NCI-H1105 treated with DMSO at 0.1 percent for 48 hours (cell line): ENCODE data around the gene SCARF1.

Source experiments
- DNase-seq: peaks from one replicate; lab custom pipeline; 2025; lab: John Stamatoyannopoulos, UW

Gene SCARF1

DNA sequence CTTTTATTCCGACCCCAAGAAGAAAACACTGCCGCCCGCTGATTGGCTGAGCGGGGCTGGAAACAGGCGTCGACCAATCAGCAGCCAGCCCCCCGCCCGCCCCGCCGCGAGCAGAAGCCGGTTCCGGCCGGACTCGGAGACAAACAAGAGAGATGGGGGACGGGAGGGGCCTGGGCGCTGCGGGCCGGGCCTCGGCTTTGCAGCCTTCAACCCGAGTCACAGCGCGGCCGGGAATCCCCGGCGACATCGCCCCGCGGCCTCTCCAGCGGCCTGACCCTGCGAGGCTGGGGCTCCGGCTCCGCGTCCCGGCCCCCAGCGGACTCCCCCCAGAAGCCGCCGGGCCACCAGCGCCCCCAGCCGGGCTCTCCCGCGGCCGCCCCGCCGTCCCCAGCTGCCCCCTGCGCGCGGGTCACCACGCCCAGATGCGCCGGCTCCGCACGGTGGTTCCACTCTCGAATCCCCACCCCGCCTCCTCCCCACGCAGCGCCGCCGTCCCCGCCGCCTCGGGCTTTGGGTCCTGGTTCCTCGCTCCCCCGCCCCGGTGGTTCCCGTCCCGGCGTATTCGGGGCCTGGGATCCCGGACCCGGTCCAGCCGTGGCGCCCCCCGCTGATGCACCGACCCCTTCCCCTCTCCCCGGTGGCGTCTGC is 16.6 kb downstream of the SCARF1 start:
- DNase-seq = peak; percentile 82

DNA sequence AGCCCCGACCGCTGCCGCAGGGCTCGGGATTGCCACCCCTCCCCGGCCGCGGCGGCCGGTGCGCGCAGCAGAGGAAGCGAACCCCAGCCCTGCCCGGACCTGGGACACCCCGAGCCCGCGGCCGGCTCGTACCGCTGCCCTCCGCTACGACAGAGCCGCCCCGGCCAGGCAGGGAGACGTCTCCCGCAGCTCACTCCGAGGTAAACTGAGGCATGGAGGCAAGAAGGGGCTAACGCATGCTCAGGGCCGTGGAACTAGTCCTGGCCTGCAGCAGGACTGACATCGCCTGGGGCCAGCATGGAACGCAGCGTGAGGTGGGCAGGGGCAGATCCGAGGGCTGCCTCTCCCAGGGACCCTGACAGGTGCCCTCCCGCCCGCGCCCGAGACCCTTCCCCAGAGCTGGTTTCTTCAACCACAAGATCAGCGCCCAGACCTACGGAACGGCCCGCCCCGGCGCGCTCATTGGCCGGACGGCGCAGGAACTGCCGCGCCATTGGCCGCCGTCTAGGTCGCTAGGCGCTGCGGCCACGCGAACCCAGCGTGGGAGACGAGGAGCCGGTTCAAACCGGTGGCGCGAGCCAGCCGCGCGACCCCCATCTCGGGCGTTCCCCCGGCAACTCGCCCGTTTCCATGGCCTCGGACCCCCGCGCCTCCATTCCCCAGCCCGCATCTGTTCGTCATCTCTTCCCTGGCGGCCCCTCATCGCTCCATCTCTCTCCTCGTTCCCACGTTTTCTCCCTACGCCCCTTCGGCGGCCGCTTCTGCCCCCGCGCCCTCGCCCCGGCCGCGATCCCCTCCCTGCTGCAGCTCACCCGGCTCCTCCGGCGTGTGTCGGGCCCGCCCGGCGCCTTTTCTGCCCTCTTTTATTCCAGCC is 17.3 kb downstream of the SCARF1 start, which contains the start of gene SLC43A2:
Gene SLC43A2 (minus strand): TSS at position 853 of the 874 bp plus-strand sequence. CDS start 960 bp downstream, outside the sequence.
- DNase-seq = peak; percentile 62

DNA sequence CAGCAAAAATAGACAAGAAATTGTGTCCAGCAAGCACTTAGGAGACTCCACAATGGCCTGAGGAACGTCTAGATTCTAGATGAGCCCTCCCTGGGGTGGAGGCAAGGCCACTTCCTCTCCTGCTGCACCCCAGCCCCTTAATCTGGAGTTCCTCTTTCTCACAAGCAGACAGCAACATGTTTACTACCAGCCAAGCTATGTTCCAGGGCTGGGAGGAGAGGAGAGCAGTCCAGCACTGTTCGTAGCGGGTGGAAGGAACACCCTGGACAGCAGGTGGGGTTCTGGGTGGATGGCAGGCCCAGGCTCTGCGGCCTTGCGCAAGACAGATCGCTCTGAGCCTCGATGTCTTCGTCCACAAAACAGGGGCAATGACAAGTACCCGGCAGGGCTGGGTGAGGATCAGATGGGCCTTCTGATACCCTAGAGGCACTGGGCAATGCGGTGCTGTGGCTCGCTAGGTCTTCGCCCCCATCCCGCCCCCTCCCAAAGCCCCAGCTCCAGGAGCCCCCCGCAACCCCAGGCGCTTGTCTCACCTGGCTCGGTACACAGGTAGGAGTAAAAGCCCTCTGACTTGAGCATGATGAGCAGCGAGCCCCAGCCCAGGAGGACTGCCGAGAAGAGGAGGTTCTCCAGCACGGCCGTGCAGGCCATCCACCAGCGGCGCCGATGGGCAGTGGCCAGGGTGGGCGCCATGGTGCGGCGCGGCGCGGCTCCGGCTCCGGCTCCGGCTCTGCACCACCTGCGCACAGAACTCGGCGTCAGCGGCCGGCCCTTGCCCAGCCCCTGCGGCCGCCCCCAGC is 18.1 kb downstream of the SCARF1 start:
- DNase-seq = no peak

DNA sequence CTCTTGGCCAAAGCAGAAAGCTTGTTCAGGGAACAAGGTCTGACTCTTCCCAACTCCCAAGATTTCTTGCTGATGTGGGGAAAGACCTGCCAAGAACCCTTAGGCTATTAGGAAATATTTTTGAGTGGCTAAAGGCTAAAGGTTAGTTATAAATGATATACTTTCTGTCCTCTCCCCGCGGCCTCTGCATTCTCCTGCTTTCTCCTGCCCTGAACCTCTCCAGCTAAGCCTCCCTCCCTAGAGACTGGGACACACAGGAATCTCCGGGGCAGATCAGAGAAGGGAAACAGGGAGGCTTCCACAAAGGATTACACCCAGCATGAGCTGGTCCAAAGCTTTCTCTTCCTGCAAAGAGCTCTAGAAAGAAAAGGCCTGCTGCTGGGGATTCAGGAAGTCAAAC is 19.2 kb downstream of the SCARF1 start:
- DNase-seq = no peak

DNA sequence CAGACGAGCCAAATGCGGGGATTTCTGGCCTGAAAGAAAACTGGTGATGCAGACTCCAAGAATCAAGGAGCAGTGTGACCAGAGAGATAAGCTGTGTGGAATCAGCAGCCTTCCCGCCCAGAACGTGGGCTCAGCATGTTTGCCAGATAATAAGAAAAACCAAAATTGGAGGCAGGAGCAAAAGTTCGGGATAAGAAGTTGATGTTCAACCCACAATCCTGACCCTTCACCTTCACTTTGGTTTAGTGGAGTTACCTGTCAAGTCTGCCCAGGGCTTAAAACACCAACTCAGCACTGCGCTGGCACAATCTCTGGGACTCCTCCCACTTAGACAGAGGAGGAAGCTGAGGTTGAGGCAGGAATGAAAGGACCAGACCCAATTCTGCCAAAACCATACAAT is 20.0 kb downstream of the SCARF1 start:
- DNase-seq = no peak

DNA sequence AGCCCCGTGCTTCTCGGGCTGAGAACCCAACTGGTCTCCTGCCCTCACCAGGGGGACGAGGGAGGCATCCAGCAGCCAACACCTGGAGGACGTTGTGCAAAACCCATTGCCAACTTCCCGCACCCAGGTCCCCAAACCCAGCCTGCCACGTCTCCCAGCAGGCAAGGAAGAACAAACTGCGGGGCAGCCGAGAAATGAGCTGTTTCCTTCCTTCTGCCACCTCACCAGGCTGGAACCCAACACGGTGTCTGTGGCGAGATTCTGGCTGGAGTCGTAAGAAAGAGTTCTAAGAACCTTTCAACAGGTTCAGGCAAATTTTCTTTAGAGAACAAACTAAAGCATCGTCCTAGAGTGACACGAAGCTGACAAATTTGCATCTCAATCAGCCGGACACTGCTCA is 20.5 kb downstream of the SCARF1 start:
- no peak for DNase-seq

DNA sequence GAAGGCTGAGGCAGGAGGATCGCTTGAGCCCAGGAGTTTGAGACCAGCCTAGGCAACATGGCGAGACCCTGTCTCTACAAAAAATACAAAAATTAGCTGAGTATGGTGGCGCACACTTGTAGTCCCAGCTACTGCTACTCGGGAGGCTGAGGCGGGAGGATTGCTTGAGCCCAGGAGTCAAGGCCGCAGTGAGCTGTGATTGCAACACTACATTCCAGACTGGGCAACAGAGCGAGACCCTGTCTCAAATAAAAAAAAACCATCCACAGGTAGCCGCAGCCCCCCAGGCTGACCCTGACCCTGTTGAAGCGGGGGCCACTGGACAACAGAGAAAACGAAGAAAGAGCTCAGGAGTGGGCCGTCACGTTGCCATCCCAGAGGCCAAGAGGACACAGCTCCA is 20.9 kb downstream of the SCARF1 start:
- no peak for DNase-seq

DNA sequence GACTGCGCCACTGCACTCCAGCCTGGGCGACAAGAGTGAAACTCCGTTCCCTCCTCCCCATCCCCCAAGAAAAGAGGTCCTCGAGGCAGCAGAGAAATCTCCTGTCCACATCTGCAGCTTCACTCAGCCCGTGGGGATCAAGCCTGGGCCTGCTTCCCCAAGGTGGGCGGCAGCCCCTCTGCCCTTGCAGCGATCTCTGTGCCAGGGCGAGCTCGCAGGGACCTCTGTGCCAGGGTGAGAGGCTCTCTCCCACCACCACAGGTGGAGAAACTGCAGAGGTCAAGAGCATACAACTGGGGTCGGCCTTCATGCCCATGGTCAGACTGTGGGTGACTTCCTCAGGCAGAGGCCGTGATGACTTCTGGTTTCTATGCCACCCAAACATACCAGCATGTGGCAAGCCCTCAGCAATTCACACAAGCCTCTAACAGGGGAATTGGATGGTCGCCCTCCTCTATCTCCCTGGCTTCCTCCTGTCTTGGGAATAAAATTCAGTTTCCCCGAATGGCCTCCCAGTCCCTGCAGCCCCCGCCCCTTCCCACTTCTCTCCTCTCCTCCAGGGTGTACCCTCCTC is 22.4 kb downstream of the SCARF1 start:
- DNase-seq = no peak

DNA sequence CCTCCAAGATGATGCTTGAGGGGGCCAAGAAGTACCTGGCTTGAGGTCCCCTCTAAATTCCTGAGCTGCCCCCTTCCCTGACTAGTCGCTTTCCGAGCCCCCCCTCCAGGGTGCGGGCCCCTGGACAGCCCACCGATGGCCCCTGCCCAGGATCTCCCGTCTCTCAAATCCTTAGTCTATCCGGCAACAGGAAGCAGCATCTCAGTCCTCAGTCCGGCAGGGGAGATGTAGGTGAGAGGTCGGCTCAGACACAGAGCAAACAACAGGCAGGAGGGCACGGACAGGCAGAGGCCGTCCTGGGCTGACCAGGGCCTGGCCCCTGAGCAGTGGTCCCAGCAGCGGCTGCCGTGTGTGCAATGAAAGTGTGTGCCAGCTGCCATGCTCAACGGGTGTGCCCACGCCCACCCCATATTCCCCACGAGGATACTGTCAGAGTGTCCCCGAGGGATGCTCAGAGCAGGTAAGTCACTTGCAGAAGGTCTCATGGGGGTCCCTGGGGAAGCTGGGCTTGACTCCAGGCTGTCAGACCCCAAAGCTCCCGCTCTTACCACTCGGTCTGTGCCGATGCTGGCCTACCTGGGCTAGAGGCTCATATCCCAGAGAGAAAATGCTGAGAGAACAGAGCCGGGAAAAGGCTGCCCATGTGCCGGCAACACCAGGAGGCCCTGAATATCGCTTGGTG is 24.1 kb downstream of the SCARF1 start:
- DNase-seq = no peak

DNA sequence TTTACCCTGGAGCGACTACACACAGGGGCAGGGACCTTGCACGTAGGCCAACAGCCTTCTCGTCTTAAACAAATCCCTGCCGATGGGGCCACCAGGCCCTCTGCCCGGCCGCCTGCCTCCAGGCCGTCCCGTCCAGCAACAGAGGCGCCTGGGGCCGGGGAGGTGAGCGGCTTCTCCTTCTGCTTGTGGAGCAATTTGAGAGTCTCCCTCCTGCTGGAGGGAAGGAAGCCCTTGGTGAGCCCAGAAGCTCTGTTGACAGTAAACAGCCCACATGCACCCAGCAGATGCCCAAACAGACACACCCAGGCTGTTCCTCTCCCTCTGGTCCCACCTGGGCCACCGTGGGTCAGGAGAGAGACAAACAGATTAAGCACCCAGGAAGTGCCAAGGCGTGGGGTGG is 25.0 kb downstream of the SCARF1 start:
- no peak for DNase-seq

DNA sequence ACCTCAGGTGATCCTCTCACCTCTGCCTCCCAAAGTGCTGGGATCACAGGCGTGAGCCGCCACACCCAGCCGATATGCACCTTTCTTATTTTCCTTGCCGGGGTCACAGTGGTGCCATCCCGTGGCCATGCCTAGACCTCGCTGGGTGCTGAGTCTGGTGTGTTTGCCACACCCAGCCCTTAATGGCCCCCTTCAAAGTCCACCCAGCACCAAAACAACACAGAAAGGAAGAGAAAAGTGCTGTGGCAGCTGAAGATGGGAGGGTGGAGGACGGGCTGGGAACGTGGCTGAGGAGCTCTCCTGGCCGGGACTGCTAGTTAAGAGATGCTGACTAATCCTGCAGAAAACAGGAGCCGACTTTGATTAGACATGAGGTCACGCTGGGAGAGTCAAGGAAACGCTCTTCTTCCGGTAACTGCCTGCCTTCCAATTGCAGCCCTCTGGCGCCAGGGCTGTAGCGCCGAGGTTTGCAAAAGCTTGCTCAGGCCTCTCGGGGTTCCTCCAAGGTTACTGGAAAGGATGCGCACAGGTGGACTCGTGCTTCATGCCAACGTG is 27.8 kb downstream of the SCARF1 start:
- DNase-seq = no peak

DNA sequence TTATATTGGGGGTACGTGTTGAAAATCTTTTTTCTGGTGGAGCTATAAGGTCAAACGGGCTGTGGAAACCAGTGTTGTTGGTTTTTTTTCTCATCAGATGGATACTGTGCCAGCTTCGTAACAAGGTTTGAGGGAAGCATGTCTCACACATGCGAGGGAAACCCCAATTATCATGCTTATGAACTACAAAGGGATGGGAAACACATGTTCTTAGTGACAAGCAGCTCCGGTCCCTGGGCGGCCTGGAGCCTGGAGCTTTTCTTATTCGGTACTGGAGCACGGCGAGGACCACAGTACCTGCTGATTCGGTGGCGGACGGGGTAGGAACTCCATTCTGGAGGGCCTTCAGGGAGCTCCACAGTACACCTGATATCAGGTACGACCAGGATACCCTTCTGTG is 29.4 kb downstream of the SCARF1 start:
- no peak for DNase-seq

DNA sequence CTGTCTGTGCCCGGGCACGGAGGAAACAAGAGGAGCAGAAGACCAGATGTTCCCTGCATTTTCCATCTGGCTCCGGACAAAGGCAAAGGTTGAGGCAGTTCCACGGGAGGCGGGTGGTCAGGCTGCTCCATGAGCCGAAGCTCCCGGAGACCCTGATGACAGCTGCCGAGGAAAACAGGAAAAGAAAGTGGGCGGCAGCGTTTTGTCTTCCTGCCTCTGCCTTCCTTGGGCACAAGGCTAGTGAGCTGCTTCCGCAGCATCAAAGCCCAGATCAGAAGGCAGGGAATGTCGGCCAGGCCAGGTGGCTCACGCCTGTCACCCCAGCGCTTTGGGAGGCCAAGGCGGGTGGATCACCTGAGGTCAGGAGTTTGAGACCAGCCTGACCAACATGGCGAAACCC is 33.1 kb downstream of the SCARF1 start:
- DNase-seq = no peak

DNA sequence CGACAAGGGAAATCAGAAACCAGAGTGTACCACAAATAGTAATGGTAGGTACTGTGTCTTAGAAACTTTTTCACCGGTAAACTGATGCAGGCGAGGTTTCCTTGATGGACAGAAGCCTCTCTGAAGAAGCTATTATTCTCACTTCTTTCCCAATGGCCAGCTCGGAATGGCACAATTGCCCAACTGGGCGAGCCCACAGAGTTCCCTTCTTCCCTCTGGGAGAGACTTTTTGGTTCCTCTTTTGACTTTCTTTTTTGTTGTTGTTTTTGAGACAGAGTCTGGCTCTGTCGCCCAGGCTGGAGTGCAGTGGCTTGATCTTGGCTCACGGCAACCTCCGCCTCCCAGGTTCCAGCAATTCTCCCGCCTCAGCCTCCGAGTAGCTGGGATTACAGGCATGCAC is 33.8 kb downstream of the SCARF1 start:
- no peak for DNase-seq

DNA sequence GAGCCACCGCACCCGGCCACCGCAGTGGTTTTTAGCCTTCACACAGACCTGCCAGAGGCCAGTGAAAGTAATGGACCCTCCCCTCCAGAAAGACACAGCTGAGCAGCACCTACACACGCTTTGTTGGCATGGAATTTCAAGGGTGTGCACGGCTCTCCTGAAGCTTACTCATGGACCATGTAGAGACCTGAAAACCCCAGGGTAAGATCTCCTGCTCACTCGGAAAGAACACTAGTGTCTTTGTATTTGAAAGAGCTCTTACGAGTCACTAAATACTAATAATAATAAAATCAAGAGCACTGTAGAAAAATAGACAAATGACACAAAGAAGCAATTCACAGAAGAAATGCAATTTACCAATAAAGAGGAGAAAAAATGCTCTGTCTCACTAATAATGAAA is 36.9 kb downstream of the SCARF1 start:
- DNase-seq = no peak

DNA sequence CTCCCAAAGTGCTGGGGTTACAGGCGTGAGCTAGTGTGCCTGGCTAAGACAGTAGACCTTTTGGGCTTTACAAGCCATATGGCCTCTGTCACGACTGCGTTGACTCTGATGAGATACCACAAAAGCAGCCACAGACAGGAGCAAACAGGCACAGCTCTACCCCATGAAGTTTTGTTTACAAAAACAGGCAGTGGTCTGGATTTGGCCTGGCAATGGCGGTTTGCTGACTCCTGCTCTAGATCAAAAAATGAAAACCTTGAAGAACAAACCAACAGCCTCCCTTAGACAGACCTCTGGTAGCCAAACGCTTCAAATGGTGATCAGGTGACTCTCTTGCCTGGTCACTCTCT is 37.6 kb downstream of the SCARF1 start:
- no peak for DNase-seq

DNA sequence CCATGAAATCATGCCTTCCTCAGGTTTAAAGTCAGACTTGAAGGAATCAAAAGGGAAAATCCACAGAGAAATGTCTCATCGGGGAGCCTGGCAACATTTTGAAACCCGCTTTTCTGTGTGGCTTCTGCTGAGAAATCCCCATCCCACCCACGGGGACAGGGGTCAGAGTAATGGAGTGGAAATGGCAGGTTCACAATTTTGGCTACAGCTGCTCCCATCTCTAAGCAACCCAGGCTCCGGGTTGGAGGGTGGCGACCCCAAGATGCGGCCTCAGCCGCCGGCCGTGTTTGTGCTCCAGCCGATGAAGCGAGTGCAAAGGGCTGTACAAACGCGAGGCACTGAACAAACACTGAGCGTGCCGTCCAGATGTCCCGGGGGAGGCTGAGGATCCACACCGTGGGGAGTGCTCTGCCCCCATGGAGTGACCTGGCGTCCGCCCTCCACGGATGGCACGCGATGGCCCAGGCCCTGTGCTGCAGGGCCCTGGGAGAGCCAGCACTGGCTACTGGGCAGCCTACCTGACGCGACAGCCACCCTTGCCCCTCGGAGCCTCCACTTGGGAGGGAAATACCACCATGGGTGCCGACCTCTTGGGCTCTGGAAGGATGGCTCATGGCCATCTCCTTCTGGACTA is 39.1 kb downstream of the SCARF1 start:
- no peak for DNase-seq

DNA sequence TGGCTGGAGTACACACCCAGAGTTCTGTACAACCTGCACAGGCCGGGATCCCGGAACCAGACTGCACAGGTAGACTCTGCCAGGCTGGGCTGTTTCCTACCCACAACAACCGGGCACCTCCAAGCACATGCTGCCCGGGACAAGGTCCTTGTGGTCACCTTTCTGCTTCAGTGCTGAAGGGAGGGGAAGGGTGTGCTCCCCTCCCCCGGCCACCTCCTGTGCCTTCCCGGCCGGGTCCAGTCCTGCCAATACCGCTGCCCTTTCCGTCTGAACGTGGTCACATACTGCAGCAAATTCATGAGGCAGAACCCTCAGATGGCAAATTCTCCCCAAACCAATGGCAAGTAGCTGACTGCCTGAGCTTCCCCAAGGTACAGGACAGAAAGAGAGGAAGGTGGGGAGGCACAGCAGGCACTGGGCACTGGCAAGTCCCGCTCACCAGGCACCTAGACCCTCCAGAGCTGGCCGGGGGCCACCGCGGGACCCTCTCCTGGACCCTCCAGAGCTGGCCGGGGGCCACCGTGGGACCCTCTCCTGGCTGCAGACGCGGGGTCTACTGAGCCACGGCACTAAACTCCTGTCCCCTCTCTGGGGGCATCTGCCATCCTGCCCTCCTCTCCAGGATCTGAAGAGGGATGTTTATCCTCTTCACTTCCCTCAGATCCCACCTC is 39.7 kb downstream of the SCARF1 start:
- no peak for DNase-seq

DNA sequence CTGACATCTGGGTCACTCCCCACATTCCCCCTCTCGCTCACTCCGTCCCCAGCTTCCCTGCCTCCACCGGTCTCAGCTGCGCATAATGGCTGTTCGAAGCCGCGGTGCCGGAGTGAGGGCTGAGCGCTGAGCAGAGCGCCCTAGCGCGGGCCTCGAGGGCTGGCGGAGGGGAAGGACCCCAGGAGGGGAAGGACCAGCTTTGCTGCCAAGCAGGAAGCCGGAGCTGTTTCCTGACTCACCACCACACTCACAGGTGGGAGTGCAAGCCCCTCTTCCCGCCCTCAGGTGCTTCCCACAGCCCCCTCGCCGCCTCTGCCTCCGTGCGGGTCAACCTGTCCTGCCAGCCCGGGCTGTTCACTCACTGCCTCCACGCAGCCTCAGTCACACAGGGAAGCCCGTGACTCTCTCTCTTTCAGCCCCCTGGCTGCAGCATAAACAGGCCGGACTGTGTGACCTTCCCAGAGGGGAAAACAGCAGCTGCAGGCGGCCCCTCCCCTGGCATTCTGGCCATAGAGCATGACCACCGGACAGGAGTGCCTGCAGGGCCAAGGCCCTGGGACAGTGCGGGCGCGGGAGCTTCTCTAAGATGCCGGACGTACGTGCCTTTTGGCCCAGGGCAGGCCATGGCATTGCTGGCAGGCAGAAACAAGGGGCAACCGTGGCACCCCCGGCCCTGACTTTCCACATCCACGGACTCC is 40.6 kb downstream of the SCARF1 start:
- no peak for DNase-seq

DNA sequence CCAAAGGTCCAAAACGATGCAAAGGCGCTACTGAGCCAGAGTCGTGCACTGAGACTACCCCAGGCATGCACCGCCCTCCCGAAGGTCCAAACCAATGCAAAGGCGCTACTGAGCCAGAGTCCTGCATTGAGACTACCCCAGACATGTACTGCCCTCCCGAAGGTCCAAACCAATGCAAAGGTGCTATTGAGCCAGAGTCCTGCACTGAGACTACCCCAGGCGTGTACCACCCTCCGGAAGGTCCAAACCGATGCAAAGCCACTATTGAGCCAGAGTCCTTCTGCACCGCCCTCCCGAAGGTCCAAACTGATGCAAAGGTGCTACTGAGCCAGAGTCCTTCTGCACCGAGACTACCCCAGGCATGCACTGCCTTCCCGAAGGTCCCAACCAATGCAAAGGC is 44.0 kb downstream of the SCARF1 start:
- no peak for DNase-seq
